Neural cell (in vitro differentiated cells): ENCODE data around the gene PF4V1. TPM values are rescaled to one million over a fixed set of nuclear protein-coding genes. Genes with fewer than 3 reads are reported as not detected.

Experiments used
- H2AFZ ChIP-seq: fragments of 200-600, 300-800 bp; sonication (generic), shearing (Covaris generic); 2 replicates; pipeline ENCODE4 v1.6.0; 2014; ENCODE audit warnings: low read depth, mild to moderate bottlenecking, antibody characterized with exemption, low read length, moderate library complexity
- H3F3A ChIP-seq: fragments of 200-600 bp; shearing (Covaris generic); 2 replicates; pipeline ENCODE4 v1.6.1; 2016; ENCODE audit warnings: mild to moderate bottlenecking, moderate library complexity, mixed read lengths, antibody characterized with exemption, low read length; ENCODE audit not compliant: insufficient read depth, poor library complexity, severe bottlenecking
- H3K27ac ChIP-seq: fragments of 200-600, 300-800 bp; sonication (generic), shearing (Covaris generic); 2 replicates; pipeline ENCODE4 v1.5.1; 2014; ENCODE audit warnings: mild to moderate bottlenecking, low read length, moderate library complexity
- H3K27me3 ChIP-seq: fragments of 300-800, 200-600 bp; sonication (generic), shearing (Covaris generic); 2 replicates; pipeline ENCODE4 v1.6.0; 2014; ENCODE audit warnings: mild to moderate bottlenecking, low read depth, low read length, moderate library complexity; ENCODE audit not compliant: insufficient read depth
- H3K36me3 ChIP-seq: fragments of 300-800, 200-600 bp; sonication (generic), shearing (Covaris generic); 2 replicates; pipeline ENCODE4 v1.5.1; 2014; ENCODE audit warnings: mild to moderate bottlenecking, antibody characterized with exemption, low read length, moderate library complexity; ENCODE audit not compliant: insufficient read depth
- H3K4me2 ChIP-seq: fragments of 300-800, 200-600 bp; sonication (generic), shearing (Covaris generic); 2 replicates; pipeline ENCODE4 v1.6.0; 2014; ENCODE audit warnings: mild to moderate bottlenecking, low read length
- H3K4me3 ChIP-seq: fragments of 300-800, 200-600 bp; sonication (generic), shearing (Covaris generic); 2 replicates; pipeline ENCODE4 v1.5.1; 2014; ENCODE audit warnings: mild to moderate bottlenecking, low read length, moderate library complexity
- H3K79me2 ChIP-seq: fragments of 200-600 bp; shearing (Covaris generic); replicated peaks from 2 replicates; pipeline ENCODE4 v1.6.0; 2014; ENCODE audit warnings: mild to moderate bottlenecking, low read length, moderate library complexity; ENCODE audit not compliant: insufficient read depth
- H3K9ac ChIP-seq: fragments of 300-800, 200-600 bp; sonication (generic), shearing (Covaris generic); 2 replicates; pipeline ENCODE4 v1.6.1; 2016; ENCODE audit warnings: mild to moderate bottlenecking, low read length, mixed read lengths
- H3K9me2 ChIP-seq: fragments of 200-600 bp; shearing (Covaris generic); 2 replicates; pipeline ENCODE4 v1.6.1; 2016; ENCODE audit warnings: mild to moderate bottlenecking, low read length, mixed read lengths; ENCODE audit not compliant: insufficient read depth
- H3K9me3 ChIP-seq: fragments of 200-600, 300-800 bp; sonication (generic), shearing (Covaris generic); 2 replicates; pipeline ENCODE4 v1.6.1; 2016; ENCODE audit warnings: mild to moderate bottlenecking, mixed run types, low read length, moderate library complexity, mixed read lengths
- H4K20me1 ChIP-seq: fragments of 200-600 bp; shearing (Covaris generic); 2 replicates; pipeline ENCODE4 v1.6.1; 2016; ENCODE audit warnings: mild to moderate bottlenecking, mixed run types; ENCODE audit not compliant: insufficient read depth
- EP300 ChIP-seq: fragments of 450-650 bp; conservative IDR thresholded peaks from 2 replicates; pipeline ENCODE4 v1.6.1; 2014; ENCODE audit warnings: antibody characterized with exemption, mild to moderate bottlenecking, moderate library complexity; ENCODE audit not compliant: poor library complexity, severe bottlenecking
- EZH2 ChIP-seq: fragments of 200-600, 300-800 bp; shearing (Covaris generic), sonication (generic); IDR thresholded peaks from 2 replicates; pipeline ENCODE4 v1.6.1; 2014; ENCODE audit warnings: antibody characterized with exemption, low read length, borderline replicate concordance, mild to moderate bottlenecking; ENCODE audit not compliant: insufficient read depth, poor library complexity, severe bottlenecking
- MXI1 ChIP-seq: fragments of 450-650 bp; conservative IDR thresholded peaks from 2 replicates; pipeline ENCODE4 v1.6.1; 2014; ENCODE audit warnings: antibody characterized with exemption, mild to moderate bottlenecking; ENCODE audit not compliant: poor library complexity, severe bottlenecking
- POLR2AphosphoS5 ChIP-seq: IDR thresholded peaks from 2 replicates; pipeline ENCODE4 v1.6.1; 2012
- RAD21 ChIP-seq: fragments of 450-650 bp; conservative IDR thresholded peaks from 2 replicates; pipeline ENCODE4 v1.6.1; 2014; ENCODE audit warnings: antibody characterized with exemption, mild to moderate bottlenecking, moderate library complexity
- REST ChIP-seq: IDR thresholded peaks from 2 replicates; pipeline ENCODE4 v1.6.1; 2012; ENCODE audit warnings: borderline replicate concordance
- SMC3 ChIP-seq: fragments of 450-650 bp; conservative IDR thresholded peaks from 2 replicates; pipeline ENCODE4 v1.6.1; 2014; ENCODE audit warnings: antibody characterized with exemption, mild to moderate bottlenecking, moderate library complexity; ENCODE audit not compliant: poor library complexity
- TAF1 ChIP-seq: IDR thresholded peaks from 2 replicates; pipeline ENCODE4 v1.6.1; 2012; ENCODE audit warnings: low read depth
- polyA plus RNA-seq: library from polyadenylated mRNA; depleted of rRNA; stranded (reverse); fragments of >200 nt; gene quantifications from 2 replicates; pipeline ENCODE4 v1.2.3, GENCODE V29; 2014
- TF ChIP-seq, protein P1 (sequence below): fragments of 450-650 bp; IDR thresholded peaks from 2 replicates; pipeline ENCODE4 v1.5.1; 2014; ENCODE audit warnings: antibody characterized with exemption, mild to moderate bottlenecking, moderate library complexity; ENCODE audit not compliant: poor library complexity, severe bottlenecking

PF4V1 gene
- polyA plus RNA-seq, 1 donor from 2014 or later, result not detected

DNA sequence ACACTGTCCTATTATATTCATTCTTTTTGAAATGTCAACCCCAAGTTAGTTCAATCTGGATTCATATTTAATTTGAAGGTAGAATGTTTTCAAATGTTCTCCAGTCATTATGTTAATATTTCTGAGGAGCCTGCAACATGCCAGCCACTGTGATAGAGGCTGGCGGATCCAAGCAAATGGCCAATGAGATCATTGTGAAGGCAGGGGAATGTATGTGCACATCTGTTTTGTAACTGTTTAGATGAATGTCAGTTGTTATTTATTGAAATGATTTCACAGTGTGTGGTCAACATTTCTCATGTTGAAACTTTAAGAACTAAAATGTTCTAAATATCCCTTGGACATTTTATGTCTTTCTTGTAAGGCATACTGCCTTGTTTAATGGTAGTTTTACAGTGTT is 17.7 kb downstream of the PF4V1 start:
- Histone ChIP-seq H3K9me3 (no peaks in the 10 kb centered on the region), H3K9me2 (no peaks in the 10 kb centered on the region), H3K4me3 (no peak overlapping the region), H3K79me2 (no peaks in the 10 kb centered on the region), H2AFZ (no peak overlapping the region), H3K27ac (no peak overlapping the region), H3K27me3 (peaks cover 27% of the 10 kb centered on the region), H3K36me3 (no peaks in the 10 kb centered on the region), H3K4me2 (no peak overlapping the region), H3F3A (no peaks in the 10 kb centered on the region), H4K20me1 (no peaks in the 10 kb centered on the region), H3K9ac (no peak overlapping the region)
- TF ChIP-seq REST (no peak), MXI1 (no peak), EZH2 (no peak), SMC3 (no peak), POLR2AphosphoS5 (no peak), EP300 (no peak), RAD21 (no peak), TAF1 (no peak)
- TF ChIP-seq, protein P1, sequence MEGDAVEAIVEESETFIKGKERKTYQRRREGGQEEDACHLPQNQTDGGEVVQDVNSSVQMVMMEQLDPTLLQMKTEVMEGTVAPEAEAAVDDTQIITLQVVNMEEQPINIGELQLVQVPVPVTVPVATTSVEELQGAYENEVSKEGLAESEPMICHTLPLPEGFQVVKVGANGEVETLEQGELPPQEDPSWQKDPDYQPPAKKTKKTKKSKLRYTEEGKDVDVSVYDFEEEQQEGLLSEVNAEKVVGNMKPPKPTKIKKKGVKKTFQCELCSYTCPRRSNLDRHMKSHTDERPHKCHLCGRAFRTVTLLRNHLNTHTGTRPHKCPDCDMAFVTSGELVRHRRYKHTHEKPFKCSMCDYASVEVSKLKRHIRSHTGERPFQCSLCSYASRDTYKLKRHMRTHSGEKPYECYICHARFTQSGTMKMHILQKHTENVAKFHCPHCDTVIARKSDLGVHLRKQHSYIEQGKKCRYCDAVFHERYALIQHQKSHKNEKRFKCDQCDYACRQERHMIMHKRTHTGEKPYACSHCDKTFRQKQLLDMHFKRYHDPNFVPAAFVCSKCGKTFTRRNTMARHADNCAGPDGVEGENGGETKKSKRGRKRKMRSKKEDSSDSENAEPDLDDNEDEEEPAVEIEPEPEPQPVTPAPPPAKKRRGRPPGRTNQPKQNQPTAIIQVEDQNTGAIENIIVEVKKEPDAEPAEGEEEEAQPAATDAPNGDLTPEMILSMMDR, result no peak

GRCh38 chr4:73871511-73872310 is 18.6 kb downstream of the PF4V1 start:
- Histone ChIP-seq H3K36me3 (no peaks in the 10 kb centered on the region), H3K9me2 (no peaks in the 10 kb centered on the region), H3K79me2 (no peaks in the 10 kb centered on the region), H2AFZ (no peak overlapping the region), H4K20me1 (no peaks in the 10 kb centered on the region), H3K27ac (no peak overlapping the region), H3K27me3 (peaks cover 27% of the 10 kb centered on the region), H3K9me3 (no peaks in the 10 kb centered on the region), H3K4me2 (no peak overlapping the region), H3F3A (no peaks in the 10 kb centered on the region), H3K9ac (no peak overlapping the region), H3K4me3 (no peak overlapping the region)
- TF ChIP-seq EZH2, result no peak
- TF ChIP-seq TAF1, result no peak
- TF ChIP-seq MXI1, result no peak
- TF ChIP-seq, protein P1, result no peak
- no peak for TF ChIP-seq EP300
- no peak for TF ChIP-seq RAD21
- TF ChIP-seq POLR2AphosphoS5, result no peak
- TF ChIP-seq SMC3, result no peak
- no peak for TF ChIP-seq REST
